Measurements from ENCODE around the gene KRT222. TPM values are rescaled to one million over a fixed set of nuclear protein-coding genes. Genes with fewer than 3 reads are reported as not detected.

Gene KRT222
- total RNA-seq, 1 donor from 2014 or later = not detected

- FAIRE-seq (no peak), DNase-seq (ENCODE audit: low read depth) (no peak)
- Histone ChIP-seq H3K27me3 (ENCODE audit: control insufficient read depth, insufficient read depth, low read length) (no peaks in the 10 kb centered on the region), H3K4me3 (ENCODE audit: low read depth, low read length) (no peak overlapping the region), H3K36me3 (ENCODE audit: control insufficient read depth, insufficient read depth, low read length) (no peaks in the 10 kb centered on the region)
- no peak for TF ChIP-seq CTCF (IDR thresholded peaks at IDR 0.05; ENCODE audit: insufficient read depth, low read length, severe bottlenecking)
These were observed 19.0 kb downstream of the KRT222 start for GRCh38 chr17:40645943-40646342.

- Histone ChIP-seq H3K36me3 (ENCODE audit: control insufficient read depth, insufficient read depth, low read length) (no peaks in the 10 kb centered on the region), H3K4me3 (ENCODE audit: low read depth, low read length) (no peak overlapping the region), H3K27me3 (ENCODE audit: control insufficient read depth, insufficient read depth, low read length) (no peaks in the 10 kb centered on the region)
- FAIRE-seq = no peak
- no peak for DNase-seq (ENCODE audit: low read depth)
- TF ChIP-seq CTCF (IDR thresholded peaks at IDR 0.05; ENCODE audit: insufficient read depth, low read length, severe bottlenecking) = no peak
These were observed 19.7 kb downstream of the KRT222 start for GRCh38 chr17:40645291-40645690.

- DNase-seq (ENCODE audit: low read depth) (no peak), FAIRE-seq (no peak)
- H3K36me3 ChIP-seq (ENCODE audit: control insufficient read depth, insufficient read depth, low read length) = peaks cover 8% of the 10 kb centered on the region
- H3K4me3 ChIP-seq (ENCODE audit: low read depth, low read length) = no peak overlapping the region
- no peak for TF ChIP-seq CTCF (IDR thresholded peaks at IDR 0.05; ENCODE audit: insufficient read depth, low read length, severe bottlenecking)
- no peaks in the 10 kb centered on the region for H3K27me3 ChIP-seq (ENCODE audit: control insufficient read depth, insufficient read depth, low read length)
These were observed 27.0 kb downstream of the KRT222 start for GRCh38 chr17:40637931-40638330.

- Histone ChIP-seq H3K27me3 (ENCODE audit: control insufficient read depth, insufficient read depth, low read length) (no peaks in the 10 kb centered on the region), H3K36me3 (ENCODE audit: control insufficient read depth, insufficient read depth, low read length) (peaks cover 14% of the 10 kb centered on the region), H3K4me3 (ENCODE audit: low read depth, low read length) (no peak overlapping the region)
- DNase-seq (ENCODE audit: low read depth) = no peak
- no peak for FAIRE-seq
- no peak for TF ChIP-seq CTCF (IDR thresholded peaks at IDR 0.05; ENCODE audit: insufficient read depth, low read length, severe bottlenecking)
These were observed 31.1 kb downstream of the KRT222 start for GRCh38 chr17:40633871-40634270.

- FAIRE-seq (no peak), DNase-seq (ENCODE audit: low read depth) (no peak)
- no peak overlapping the region for H3K4me3 ChIP-seq (ENCODE audit: low read depth, low read length)
- no peak for TF ChIP-seq CTCF (IDR thresholded peaks at IDR 0.05; ENCODE audit: insufficient read depth, low read length, severe bottlenecking)
- H3K27me3 ChIP-seq (ENCODE audit: control insufficient read depth, insufficient read depth, low read length) = no peaks in the 10 kb centered on the region
- H3K36me3 ChIP-seq (ENCODE audit: control insufficient read depth, insufficient read depth, low read length) = peaks cover 16% of the 10 kb centered on the region
These were observed 32.8 kb downstream of the KRT222 start for GRCh38 chr17:40632216-40632615.

GRCh38 chr17:40629842-40630241 is 35.1 kb downstream of the KRT222 start:
- FAIRE-seq (no peak), DNase-seq (ENCODE audit: low read depth) (no peak)
- Histone ChIP-seq H3K4me3 (ENCODE audit: low read depth, low read length) (no peak overlapping the region), H3K27me3 (ENCODE audit: control insufficient read depth, insufficient read depth, low read length) (no peaks in the 10 kb centered on the region), H3K36me3 (ENCODE audit: control insufficient read depth, insufficient read depth, low read length) (peaks cover 13% of the 10 kb centered on the region)
- no peak for TF ChIP-seq CTCF (IDR thresholded peaks at IDR 0.05; ENCODE audit: insufficient read depth, low read length, severe bottlenecking)

All from bronchial epithelial cell (primary cell).